22Rv1 (cell line): Measurements from ENCODE around the gene ODF2.

Experiments
- H3K27ac ChIP-seq: fragments of 450-650 bp; 2 replicates; pipeline ENCODE4 v1.5.1; 2017
- ZFX ChIP-seq: fragments of 450-650 bp; IDR thresholded peaks from 2 replicates; pipeline ENCODE4 v1.6.1; 2017; ENCODE audit warnings: antibody characterized with exemption, borderline replicate concordance
- TF ChIP-seq, protein P1 (sequence below): fragments of 450-650 bp; IDR thresholded peaks from 2 replicates; pipeline ENCODE4 v1.5.1; 2017; ENCODE audit warnings: mild to moderate bottlenecking

Gene ODF2

DNA sequence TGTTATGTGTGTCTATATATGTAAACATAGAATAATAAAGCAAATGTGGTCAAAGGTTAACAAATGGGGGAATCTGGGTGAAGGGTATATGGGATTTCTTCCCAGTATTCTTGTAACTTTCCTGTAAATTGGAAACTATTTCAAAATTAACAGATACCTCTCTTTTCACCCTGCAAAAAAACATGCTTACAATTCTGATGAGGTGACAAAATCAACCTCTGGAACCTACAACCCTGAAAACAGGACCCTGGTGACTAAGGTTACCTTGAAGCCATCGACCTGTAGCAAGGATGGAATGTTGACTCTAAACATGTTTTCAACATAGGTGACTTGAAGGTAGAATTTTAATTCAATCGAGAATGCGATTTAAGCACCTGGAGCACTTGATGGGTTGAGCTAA is 90.7 kb downstream of the ODF2 start:
- no peak overlapping the region for H3K27ac ChIP-seq
- TF ChIP-seq, protein P1, sequence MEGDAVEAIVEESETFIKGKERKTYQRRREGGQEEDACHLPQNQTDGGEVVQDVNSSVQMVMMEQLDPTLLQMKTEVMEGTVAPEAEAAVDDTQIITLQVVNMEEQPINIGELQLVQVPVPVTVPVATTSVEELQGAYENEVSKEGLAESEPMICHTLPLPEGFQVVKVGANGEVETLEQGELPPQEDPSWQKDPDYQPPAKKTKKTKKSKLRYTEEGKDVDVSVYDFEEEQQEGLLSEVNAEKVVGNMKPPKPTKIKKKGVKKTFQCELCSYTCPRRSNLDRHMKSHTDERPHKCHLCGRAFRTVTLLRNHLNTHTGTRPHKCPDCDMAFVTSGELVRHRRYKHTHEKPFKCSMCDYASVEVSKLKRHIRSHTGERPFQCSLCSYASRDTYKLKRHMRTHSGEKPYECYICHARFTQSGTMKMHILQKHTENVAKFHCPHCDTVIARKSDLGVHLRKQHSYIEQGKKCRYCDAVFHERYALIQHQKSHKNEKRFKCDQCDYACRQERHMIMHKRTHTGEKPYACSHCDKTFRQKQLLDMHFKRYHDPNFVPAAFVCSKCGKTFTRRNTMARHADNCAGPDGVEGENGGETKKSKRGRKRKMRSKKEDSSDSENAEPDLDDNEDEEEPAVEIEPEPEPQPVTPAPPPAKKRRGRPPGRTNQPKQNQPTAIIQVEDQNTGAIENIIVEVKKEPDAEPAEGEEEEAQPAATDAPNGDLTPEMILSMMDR, result no peak
- TF ChIP-seq ZFX, result no peak

DNA sequence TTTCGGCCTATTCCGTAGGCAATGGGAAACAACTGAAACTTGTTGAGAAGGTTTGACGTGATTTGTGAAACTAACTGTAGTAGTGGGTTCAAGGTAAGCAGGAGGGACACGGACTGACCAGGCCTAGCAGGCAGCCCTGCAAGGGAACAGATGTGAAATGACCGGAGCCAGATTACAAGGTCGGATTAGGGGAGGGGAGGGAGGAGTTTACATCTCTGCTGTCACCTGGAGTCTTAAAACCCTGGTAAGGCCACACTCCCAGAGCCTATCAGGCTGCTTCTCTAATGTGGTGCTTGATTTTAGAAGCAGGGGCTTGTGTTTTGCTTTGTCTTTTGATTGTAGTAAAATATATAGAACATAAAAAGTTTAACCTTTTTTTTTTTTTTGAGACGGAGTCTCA is 93.1 kb downstream of the ODF2 start:
- no peak overlapping the region for H3K27ac ChIP-seq
- TF ChIP-seq ZFX, result no peak
- TF ChIP-seq, protein P1, result no peak

DNA sequence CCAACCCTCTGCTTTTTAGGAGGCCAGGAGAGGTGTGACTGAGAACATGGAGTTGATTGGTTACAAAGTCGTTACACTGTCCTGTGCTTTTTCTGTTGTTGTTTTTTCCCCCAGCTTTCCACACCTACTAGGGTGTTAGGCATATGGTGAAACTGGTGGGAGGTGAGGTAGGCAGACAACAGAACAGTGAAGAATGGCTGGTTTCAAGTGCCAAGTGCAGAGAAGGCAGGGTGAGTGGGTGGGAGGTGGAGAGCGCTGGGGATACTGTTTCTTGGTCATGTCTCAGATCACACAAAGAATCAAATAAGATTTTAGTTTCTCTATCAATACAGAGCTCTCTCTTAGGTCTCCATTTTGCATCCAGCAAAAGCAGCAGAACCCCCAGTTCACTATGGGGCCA is 94.4 kb downstream of the ODF2 start:
- TF ChIP-seq, protein P1, result no peak
- TF ChIP-seq ZFX, result no peak

More for the DNA sequence above, 94.4 kb downstream of the ODF2 start:
- no peak overlapping the region for H3K27ac ChIP-seq
